Common myeloid progenitor, CD34-positive (primary cell): Measurements from ENCODE around the gene BRAT1.
A peak's percentile ranks its signal among the peaks of the same experiment; 100 is the strongest.

Experiments
- CTCF ChIA-PET: fragments of 350-600 bp; sonication (Branson Sonifier 250); formaldehyde crosslinking; loops from one replicate; lab custom pipeline; 2021; ENCODE audit warnings: antibody characterized with exemption; lab: Charles Lee
- POLR2A ChIA-PET: fragments of 350-600 bp; sonication (Branson Sonifier 250); formaldehyde crosslinking; loops from one replicate; lab custom pipeline; 2021; ENCODE audit warnings: antibody characterized with exemption; lab: Charles Lee
- DNase-seq, 3 donors: peaks; one replicate each; pipeline versions ENCODE4 v3.0.0 to v3.0.0-alpha.2; 2013
- H3K27ac ChIP-seq, 2 experiments: 1 replicate in 1 of 2; 2 replicates in 1 of 2; pipeline ENCODE4 v1.7.0; 2013; ENCODE audit warnings: inconsistent platforms in 2 of 2, low read length in 2 of 2, mild to moderate bottlenecking in 2 of 2, low read depth in 1 of 2, moderate library complexity in 1 of 2; ENCODE audit not compliant: severe bottlenecking in 2 of 2, insufficient read depth in 1 of 2, poor library complexity in 1 of 2
- H3K27me3 ChIP-seq, 5 experiments: replicated peaks in 2 of 5; 1 replicate in 3 of 5; 2 replicates in 2 of 5; pipeline versions ENCODE4 v1.6.1 to v1.7.0; 2013; ENCODE audit warnings: low read length in 4 of 5, mild to moderate bottlenecking in 2 of 5, moderate library complexity in 2 of 5, inconsistent platforms in 1 of 5; ENCODE audit not compliant: insufficient read depth in 5 of 5, control insufficient read depth in 4 of 5
- H3K36me3 ChIP-seq, 4 experiments: 1 replicate in 2 of 4; 2 replicates in 2 of 4; pipeline versions ENCODE4 v1.6.1 to v1.7.0; 2013; ENCODE audit warnings: low read length in 3 of 4, control low read depth in 1 of 4, mild to moderate bottlenecking in 1 of 4; ENCODE audit not compliant: control insufficient read depth in 4 of 4, insufficient read depth in 4 of 4
- H3K4me1 ChIP-seq, 4 experiments: 1 replicate in 3 of 4; 2 replicates in 1 of 4; pipeline versions ENCODE4 v1.6.1 to v1.7.1; 2013; ENCODE audit warnings: low read length in 3 of 4, mild to moderate bottlenecking in 3 of 4, control low read depth in 1 of 4, inconsistent platforms in 1 of 4, moderate library complexity in 1 of 4; ENCODE audit not compliant: control insufficient read depth in 4 of 4, insufficient read depth in 4 of 4; ENCODE audit errors: control extremely low read depth in 1 of 4
- H3K4me3 ChIP-seq, 7 experiments: 1 replicate in 4 of 7; 2 replicates in 3 of 7; pipeline versions ENCODE4 v1.5.1 to v1.7.0; 2013; ENCODE audit warnings: mild to moderate bottlenecking in 7 of 7, low read length in 6 of 7, moderate library complexity in 6 of 7, inconsistent platforms in 2 of 7, low read depth in 2 of 7, control low read depth in 1 of 7; ENCODE audit not compliant: insufficient read depth in 4 of 7, control insufficient read depth in 1 of 7; ENCODE audit errors: extremely low read depth in 1 of 7
- H3K9me3 ChIP-seq, 5 experiments: 1 replicate in 4 of 5; 2 replicates in 1 of 5; pipeline versions ENCODE4 v1.6.1 to v1.7.1; 2013; ENCODE audit warnings: low read length in 4 of 5, mild to moderate bottlenecking in 2 of 5, inconsistent platforms in 1 of 5, low read depth in 1 of 5, moderate library complexity in 1 of 5; ENCODE audit not compliant: control insufficient read depth in 4 of 5, insufficient read depth in 2 of 5; ENCODE audit errors: control extremely low read depth in 1 of 5
- WGBS: methylation state at CpG from one replicate; pipeline ENCODE4 v1.1.5; 2013; ENCODE audit not compliant: insufficient coverage; 5-methylcytosine and 5-hydroxymethylcytosine counted together

The BRAT1 gene

GRCh38 chr7:2508327-2509215, 46.8 kb downstream of the BRAT1 start:
- peak overlapping the region in 3 of 7 experiments; percentile 27 to 49 (median 39) for H3K4me3 ChIP-seq
- H3K9me3 ChIP-seq = no peaks in the 10 kb centered on the region
- ChIA-PET POLR2A (interaction anchor here (1.0 to 1.8 kb wide), 4 partner anchors 10 to 31 kb away, joined by 3 to 10 read pairs (median 6); partner anchors contain the start of gene LFNG), CTCF (interaction anchor here (1.0 to 1.6 kb wide), 5 partner anchors 10 to 56 kb away, joined by 3 to 10 read pairs (median 5); no protein-coding TSS in a partner anchor)
- H3K27me3 ChIP-seq = no peaks in the 10 kb centered on the region
- peaks cover 3 to 71% (median 63%) of the 10 kb centered on the region in 4 experiments for H3K4me1 ChIP-seq
- WGBS = 8% methylated on average over 37 of the region's 43 CpGs
- no peak overlapping the region for H3K27ac ChIP-seq
- no peaks in the 10 kb centered on the region for H3K36me3 ChIP-seq
- DNase-seq = peak; percentile 73 to 94 (median 89)

- peaks cover 3 to 72% (median 68%) of the 10 kb centered on the region in 4 experiments for H3K4me1 ChIP-seq
- no peak for DNase-seq
- CTCF ChIA-PET = interaction anchor here (1.2 to 1.6 kb wide), 3 partner anchors 10 to 28 kb away, joined by 3 to 10 read pairs (median 5); no protein-coding TSS in a partner anchor
Measured at GRCh38 chr7:2507917-2508306, 47.4 kb downstream of the BRAT1 start.

GRCh38 chr7:2507208-2507916, 48.0 kb downstream of the BRAT1 start:
- POLR2A ChIA-PET = interaction anchor here (0.7 to 1.8 kb wide), 2 partner anchors 9 kb away, joined by 4 to 10 read pairs; no protein-coding TSS in a partner anchor
- Histone ChIP-seq H3K4me3 (peak overlapping the region in 1 of 7 experiments; percentile 49), H3K9me3 (no peaks in the 10 kb centered on the region), H3K27me3 (no peaks in the 10 kb centered on the region), H3K4me1 (peaks cover 3 to 71% (median 62%) of the 10 kb centered on the region in 4 experiments), H3K27ac (no peak overlapping the region), H3K36me3 (no peaks in the 10 kb centered on the region)
- WGBS = 97% methylated on average over 22 of the region's 26 CpGs
- DNase-seq = no peak
- CTCF ChIA-PET = interaction anchor here (1.2 to 1.6 kb wide), 3 partner anchors 9 to 28 kb away, joined by 3 to 10 read pairs (median 5); no protein-coding TSS in a partner anchor

More at GRCh38 chr7:2507917-2508306, 47.4 kb downstream of the BRAT1 start:
- Histone ChIP-seq H3K4me3 (peak overlapping the region in 2 of 7 experiments; percentile 27 to 49), H3K36me3 (no peaks in the 10 kb centered on the region), H3K27ac (no peak overlapping the region), H3K9me3 (no peaks in the 10 kb centered on the region), H3K27me3 (no peaks in the 10 kb centered on the region)
- 62% methylated on average over 6 of the region's 6 CpGs for WGBS
- POLR2A ChIA-PET = interaction anchor here (1.0 to 1.8 kb wide), 4 partner anchors 9 to 30 kb away, joined by 3 to 10 read pairs (median 6); partner anchors contain the start of gene LFNG

GRCh38 chr7:2505401-2505800, 49.9 kb downstream of the BRAT1 start:
- Histone ChIP-seq H3K4me1 (peaks cover 0 to 51% (median 43%) of the 10 kb centered on the region in 4 experiments), H3K4me3 (no peak overlapping the region), H3K27ac (no peak overlapping the region), H3K36me3 (no peaks in the 10 kb centered on the region), H3K27me3 (no peaks in the 10 kb centered on the region), H3K9me3 (no peaks in the 10 kb centered on the region)
- ChIA-PET POLR2A (no interaction called here), CTCF (no interaction called here)
- 96% methylated on average over 14 of the region's 14 CpGs for WGBS
- no peak for DNase-seq

- Histone ChIP-seq H3K27ac (no peak overlapping the region), H3K27me3 (no peaks in the 10 kb centered on the region), H3K36me3 (no peaks in the 10 kb centered on the region), H3K4me3 (no peak overlapping the region), H3K4me1 (peaks cover 0 to 46% (median 39%) of the 10 kb centered on the region in 4 experiments), H3K9me3 (no peaks in the 10 kb centered on the region)
- POLR2A ChIA-PET = no interaction called here
- CTCF ChIA-PET = interaction anchor here (1.8 to 2.7 kb wide), 2 partner anchors 24 to 54 kb away, joined by 3 to 9 read pairs; no protein-coding TSS in a partner anchor
- 95% methylated on average over 12 of the region's 19 CpGs for WGBS
- DNase-seq = no peak
Measured at GRCh38 chr7:2504889-2505375, 50.4 kb downstream of the BRAT1 start.

- ChIA-PET CTCF (interaction anchor here (1.8 to 2.7 kb wide), 2 partner anchors 25 to 53 kb away, joined by 3 to 9 read pairs; no protein-coding TSS in a partner anchor), POLR2A (no interaction called here)
- Histone ChIP-seq H3K9me3 (no peaks in the 10 kb centered on the region), H3K27ac (no peak overlapping the region), H3K27me3 (no peaks in the 10 kb centered on the region), H3K4me1 (peaks cover 0 to 40% (median 33%) of the 10 kb centered on the region in 4 experiments), H3K36me3 (no peaks in the 10 kb centered on the region), H3K4me3 (no peak overlapping the region)
- no peak for DNase-seq
- 94% methylated on average over 11 of the region's 21 CpGs for WGBS
Measured at GRCh38 chr7:2504128-2504888, 51.0 kb downstream of the BRAT1 start.
